Keratinocyte (primary cell): ENCODE measurements around the gene MDK. TPM values are rescaled to one million over a fixed set of nuclear protein-coding genes. Genes with fewer than 3 reads are reported as not detected.
A peak's percentile ranks its signal among the peaks of the same experiment; 100 is the strongest.

Experiments
- DNase-seq: peaks from one replicate; pipeline ENCODE4 v3.0.0-alpha.2; 2011; ENCODE audit warnings: low read depth, missing footprints, low spot score
- FAIRE-seq: peaks from 2 replicates; lab custom pipeline; 2011; peaks lifted over from hg19 to GRCh38; lab: Jason Lieb, UNC
- H2AFZ ChIP-seq: 2 replicates; pipeline ENCODE4 v1.6.0; 2012; ENCODE audit warnings: low read length, control low read depth, inconsistent platforms; ENCODE audit not compliant: control insufficient read depth
- H3K27ac ChIP-seq: 2 replicates; pipeline ENCODE4 v1.5.1; 2011; ENCODE audit warnings: low read length; ENCODE audit not compliant: control insufficient read depth, insufficient read depth
- H3K27me3 ChIP-seq: 3 replicates; pipeline ENCODE4 v1.6.0; 2011; ENCODE audit warnings: low read length; ENCODE audit not compliant: control insufficient read depth, insufficient read depth; ENCODE audit errors: extremely low read depth
- H3K36me3 ChIP-seq, 2 experiments: 2 replicates in 1 of 2; 3 replicates in 1 of 2; pipeline ENCODE4 v1.5.1; 2011; ENCODE audit warnings: low read length in 2 of 2, mild to moderate bottlenecking in 1 of 2; ENCODE audit not compliant: control insufficient read depth in 2 of 2, insufficient read depth in 2 of 2; ENCODE audit errors: extremely low read depth in 1 of 2
- H3K4me1 ChIP-seq: 3 replicates; pipeline ENCODE4 v1.5.1; 2011; ENCODE audit warnings: low read length; ENCODE audit not compliant: control insufficient read depth, insufficient read depth; ENCODE audit errors: extremely low read depth
- H3K4me2 ChIP-seq: 3 replicates; pipeline ENCODE4 v1.6.0; 2011; ENCODE audit warnings: low read depth, low read length; ENCODE audit not compliant: control insufficient read depth, insufficient read depth; ENCODE audit errors: extremely low read depth
- H3K4me3 ChIP-seq, 3 experiments: fragments of 200-600 bp in 1 of 3; sonication (generic) in 1 of 3; 2 replicates in 2 of 3; 3 replicates in 1 of 3; pipeline ENCODE4 v1.5.1; 2011 to 2016; ENCODE audit warnings: low read length in 3 of 3, mild to moderate bottlenecking in 3 of 3, control low read depth in 2 of 3, inconsistent platforms in 1 of 3, low read depth in 1 of 3, mixed read lengths in 1 of 3, mixed run types in 1 of 3, moderate library complexity in 1 of 3; ENCODE audit not compliant: control insufficient read depth in 2 of 3, insufficient read depth in 2 of 3; ENCODE audit errors: extremely low read depth in 1 of 3
- H3K79me2 ChIP-seq: 2 replicates; pipeline ENCODE4 v1.6.0; 2012; ENCODE audit warnings: low read length; ENCODE audit not compliant: control insufficient read depth, insufficient read depth
- H3K9ac ChIP-seq: 3 replicates; pipeline ENCODE4 v1.6.0; 2011; ENCODE audit warnings: low read length; ENCODE audit not compliant: control insufficient read depth, insufficient read depth; ENCODE audit errors: extremely low read depth
- H3K9me1 ChIP-seq: 3 replicates; pipeline ENCODE4 v1.6.0; 2011; ENCODE audit warnings: low read length; ENCODE audit not compliant: control insufficient read depth, insufficient read depth; ENCODE audit errors: extremely low read depth
- H3K9me3 ChIP-seq: 2 replicates; pipeline ENCODE4 v1.5.1; 2012; ENCODE audit warnings: low read depth, low read length; ENCODE audit not compliant: control insufficient read depth
- H4K20me1 ChIP-seq: 3 replicates; pipeline ENCODE4 v1.6.0; 2011; ENCODE audit warnings: low read length; ENCODE audit not compliant: control insufficient read depth, insufficient read depth; ENCODE audit errors: extremely low read depth
- EZH2 ChIP-seq: IDR thresholded peaks from one replicate; pipeline ENCODE4 v1.6.1; 2012; ENCODE audit warnings: inconsistent platforms, mild to moderate bottlenecking, low read length, moderate library complexity
- dilution Hi-C: fragments of 300-500 bp; cut with MboI; formaldehyde crosslinking; loops from one replicate; pipeline ENCODE4 v1.7.0; 2020; ENCODE audit warnings: low sequenced_read_pairs; ENCODE audit not compliant: extremely low pct_ligation_motif_present
- polyA plus RNA-seq, 5 experiments: library from polyadenylated mRNA; depleted of rRNA in 3 of 5; stranded (reverse) in 3 of 5; stranded (forward) in 1 of 5; unstranded in 1 of 5; fragments of >200 nt; gene quantifications; 1 replicate in 1 of 5; 2 replicates in 3 of 5; 3 replicates in 1 of 5; pipeline versions ENCODE4 v1.2.1 to v1.2.3, GENCODE V29; 2011 to 2012; ENCODE audit warnings: missing spikeins in 2 of 5, low read depth in 1 of 5, low replicate concordance in 1 of 5
- TF ChIP-seq, protein P1 (sequence below), 3 experiments: IDR thresholded peaks in 1 of 3; conservative IDR thresholded peaks in 1 of 3; optimal IDR thresholded peaks in 1 of 3; 2 replicates in 2 of 3; 3 replicates in 1 of 3; pipeline versions ENCODE3 to v1.5.1; 2011; ENCODE audit warnings: low read length in 3 of 3, mild to moderate bottlenecking in 3 of 3, moderate library complexity in 2 of 3, control low read depth in 1 of 3, inconsistent platforms in 1 of 3; ENCODE audit not compliant: insufficient read depth in 2 of 3; ENCODE audit errors: extremely low read depth in 1 of 3

Gene MDK
- polyA plus RNA-seq, 1 donor (not counting 4 experiments of a cell fraction or from before 2014, with no cell fraction given): 5.4 TPM

DNA sequence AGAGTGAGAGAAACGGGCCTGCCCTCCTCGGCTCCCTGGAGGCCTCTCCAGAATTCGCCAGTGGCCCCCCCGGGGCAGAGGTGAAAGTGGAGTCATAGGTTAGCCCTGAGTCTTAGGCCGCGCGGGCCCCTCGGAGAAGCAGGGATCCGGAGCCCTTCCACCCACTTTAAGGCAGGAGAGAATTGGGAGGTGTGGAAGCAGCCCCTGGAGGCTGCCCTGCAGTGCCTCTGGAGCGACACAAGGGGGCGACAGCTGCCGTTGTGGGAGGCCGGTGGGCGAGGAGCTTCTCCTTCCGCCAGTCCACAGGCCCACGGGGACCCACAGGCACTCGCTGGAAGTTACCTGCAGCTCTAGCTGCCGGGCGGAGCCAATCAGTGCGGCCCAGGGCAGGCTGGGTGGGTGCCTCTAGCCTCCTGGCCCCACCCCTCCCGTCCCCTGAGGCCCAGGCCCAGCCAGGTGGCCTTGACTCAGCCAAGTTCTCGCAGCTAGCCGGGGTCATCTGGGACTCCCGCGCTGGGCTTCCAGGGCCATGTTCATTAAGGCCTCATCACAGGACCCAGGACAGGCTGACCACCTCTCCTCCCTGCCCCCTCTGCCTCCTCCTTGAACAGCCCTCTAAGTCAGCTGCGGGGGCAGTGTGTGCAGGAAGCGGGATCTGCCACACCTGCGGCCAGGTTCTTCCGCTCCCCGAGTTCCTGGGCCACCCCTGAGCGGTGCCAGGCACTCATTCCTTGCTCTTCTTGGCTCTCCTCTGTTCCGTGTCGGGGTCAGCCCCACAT lies 29.2 kb upstream of the MDK start:
- no peak overlapping the region for H2AFZ ChIP-seq
- FAIRE-seq (no peak), DNase-seq (no peak)
- peaks cover 64% of the 10 kb centered on the region for H3K4me1 ChIP-seq
- peaks cover 6% of the 10 kb centered on the region for H4K20me1 ChIP-seq
- TF ChIP-seq, protein P1, sequence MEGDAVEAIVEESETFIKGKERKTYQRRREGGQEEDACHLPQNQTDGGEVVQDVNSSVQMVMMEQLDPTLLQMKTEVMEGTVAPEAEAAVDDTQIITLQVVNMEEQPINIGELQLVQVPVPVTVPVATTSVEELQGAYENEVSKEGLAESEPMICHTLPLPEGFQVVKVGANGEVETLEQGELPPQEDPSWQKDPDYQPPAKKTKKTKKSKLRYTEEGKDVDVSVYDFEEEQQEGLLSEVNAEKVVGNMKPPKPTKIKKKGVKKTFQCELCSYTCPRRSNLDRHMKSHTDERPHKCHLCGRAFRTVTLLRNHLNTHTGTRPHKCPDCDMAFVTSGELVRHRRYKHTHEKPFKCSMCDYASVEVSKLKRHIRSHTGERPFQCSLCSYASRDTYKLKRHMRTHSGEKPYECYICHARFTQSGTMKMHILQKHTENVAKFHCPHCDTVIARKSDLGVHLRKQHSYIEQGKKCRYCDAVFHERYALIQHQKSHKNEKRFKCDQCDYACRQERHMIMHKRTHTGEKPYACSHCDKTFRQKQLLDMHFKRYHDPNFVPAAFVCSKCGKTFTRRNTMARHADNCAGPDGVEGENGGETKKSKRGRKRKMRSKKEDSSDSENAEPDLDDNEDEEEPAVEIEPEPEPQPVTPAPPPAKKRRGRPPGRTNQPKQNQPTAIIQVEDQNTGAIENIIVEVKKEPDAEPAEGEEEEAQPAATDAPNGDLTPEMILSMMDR (optimal IDR thresholded peaks at IDR 0.05 in 1 of 3, IDR thresholded peaks at IDR 0.05 in 1 of 3, conservative IDR thresholded peaks at IDR 0.05 in 1 of 3; ENCODE audit: extremely low read depth in 1 of 3, insufficient read depth in 2 of 3, low read length in 3 of 3): peak; percentile 92 to 96 (median 93)
- no peak for TF ChIP-seq EZH2
- H3K9me3 ChIP-seq: no peaks in the 10 kb centered on the region
- peak overlapping the region; percentile 40 for H3K27ac ChIP-seq
- H3K4me3 ChIP-seq: peak overlapping the region in 2 of 3 experiments; percentile 27 to 46
- H3K9ac ChIP-seq: peak overlapping the region; percentile 64
- dilution Hi-C loops: no loop called here
- H3K27me3 ChIP-seq: no peaks in the 10 kb centered on the region
- peaks cover 87% of the 10 kb centered on the region for H3K79me2 ChIP-seq
- peaks cover 9 to 28% of the 10 kb centered on the region in 2 experiments for H3K36me3 ChIP-seq
- H3K9me1 ChIP-seq: peaks cover 7% of the 10 kb centered on the region
- H3K4me2 ChIP-seq: peak overlapping the region; percentile 11

DNA sequence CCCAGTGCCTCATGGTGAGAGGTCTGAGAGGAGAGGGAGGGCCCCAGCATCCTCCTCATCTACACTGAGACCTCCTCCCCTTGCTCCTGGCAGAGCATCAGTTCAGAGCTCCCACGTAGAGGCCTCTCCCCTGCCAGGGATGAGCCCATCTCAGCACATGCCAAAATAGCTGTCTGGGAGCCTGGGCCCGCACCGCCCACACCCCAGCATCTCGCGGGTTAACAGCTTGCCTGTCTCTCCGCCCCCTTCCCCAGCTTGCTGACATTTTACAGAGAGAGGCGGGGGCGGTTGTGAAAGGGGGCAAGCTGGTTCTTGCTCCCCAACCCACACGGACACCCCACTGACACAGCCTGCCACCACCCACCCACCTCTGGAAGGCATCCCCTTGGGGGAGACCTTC lies 27.8 kb upstream of the MDK start:
- Histone ChIP-seq H3K27ac (no peak overlapping the region), H3K9me1 (peaks cover 4% of the 10 kb centered on the region), H2AFZ (no peak overlapping the region), H4K20me1 (peaks cover 6% of the 10 kb centered on the region), H3K9me3 (no peaks in the 10 kb centered on the region), H3K9ac (no peak overlapping the region), H3K4me1 (peaks cover 64% of the 10 kb centered on the region), H3K27me3 (no peaks in the 10 kb centered on the region), H3K4me2 (no peak overlapping the region), H3K4me3 (no peak overlapping the region), H3K36me3 (peaks cover 9 to 28% of the 10 kb centered on the region in 2 experiments), H3K79me2 (peaks cover 89% of the 10 kb centered on the region)
- TF ChIP-seq, protein P1 (optimal IDR thresholded peaks at IDR 0.05 in 1 of 3, IDR thresholded peaks at IDR 0.05 in 1 of 3, conservative IDR thresholded peaks at IDR 0.05 in 1 of 3; ENCODE audit: extremely low read depth in 1 of 3, insufficient read depth in 2 of 3, low read length in 3 of 3): no peak
- TF ChIP-seq EZH2: no peak
- no peak for DNase-seq
- dilution Hi-C loops: no loop called here
- no peak for FAIRE-seq
